Transverse colon (tissue), 4 donors: ENCODE measurements around the gene EQTN.

Experiments used
- CTCF ChIP-seq, 5 experiments: fragments of 200-600 bp in 3 of 5; fragments of 450-650 bp in 2 of 5; sonication (generic) in 3 of 5; IDR thresholded peaks; 1 replicate in 2 of 5; 2 replicates in 3 of 5; pipeline ENCODE4 v1.5.1; 2016 to 2017; ENCODE audit warnings: antibody characterized with exemption in 5 of 5, inconsistent platforms in 3 of 5, mild to moderate bottlenecking in 2 of 5, moderate library complexity in 1 of 5
- EP300 ChIP-seq: sonication (generic); formaldehyde crosslinking; IDR thresholded peaks from one replicate; pipeline ENCODE4 v1.6.1; 2017; ENCODE audit warnings: antibody characterized with exemption, low read depth
- POLR2A ChIP-seq: fragments of 450-650 bp; IDR thresholded peaks from one replicate; pipeline ENCODE4 v1.6.1; 2016; ENCODE audit warnings: antibody characterized with exemption, mild to moderate bottlenecking, moderate library complexity
- POLR2AphosphoS5 ChIP-seq, 3 donors: sonication (generic); formaldehyde crosslinking; IDR thresholded peaks; one replicate each; pipeline ENCODE4 v1.6.1; 2016; ENCODE audit warnings: antibody characterized with exemption in 3 of 3

GRCh38 chr9:27308691-27309390 lies 11.9 kb upstream of the EQTN start:
- TF ChIP-seq POLR2AphosphoS5 (IDR thresholded peaks at IDR 0.05) (no peak), POLR2A (no peak), CTCF (IDR thresholded peaks at IDR 0.05) (no peak), EP300 (no peak)
